Measurements from ENCODE around the gene FBXL16. TPM values are rescaled to one million over a fixed set of nuclear protein-coding genes. Genes with fewer than 3 reads are reported as not detected.

The FBXL16 gene
- total RNA-seq, 1 experiment from 2014 or later = 12.0 TPM

Other genes with a start within 250 kb of the FBXL16 start
- gene CAPN15, start 178.1 kb downstream of the FBXL16 start, total RNA-seq (2014; rRNA removed; shearing (Covaris generic)) = 23.2 and 36.7 TPM in 2 replicates
- gene PRR35, start 145.4 kb downstream of the FBXL16 start, total RNA-seq (2014; rRNA removed; shearing (Covaris generic)) = not detected in 2 replicates
- 0.12 TPM in 1 of 2 replicates, not detected in the other for gene NHLRC4, start 138.8 kb downstream of the FBXL16 start, total RNA-seq (2014; rRNA removed; shearing (Covaris generic))
- gene PIGQ, start 135.8 kb downstream of the FBXL16 start, total RNA-seq (2014; rRNA removed; shearing (Covaris generic)) = 35.9 and 43.8 TPM in 2 replicates
- gene RAB40C, start 115.7 kb downstream of the FBXL16 start, total RNA-seq (2014; rRNA removed; shearing (Covaris generic)) = 15.2 and 16.8 TPM in 2 replicates
- gene WFIKKN1, start 74.8 kb downstream of the FBXL16 start, total RNA-seq (2014; rRNA removed; shearing (Covaris generic)) = 0.62 and 2.9 TPM in 2 replicates
- 150 and 177 TPM in 2 replicates for gene METTL26, start 69.5 kb downstream of the FBXL16 start, total RNA-seq (2014; rRNA removed; shearing (Covaris generic))
- 8.5 and 20.9 TPM in 2 replicates for gene MCRIP2, start 64.0 kb downstream of the FBXL16 start, total RNA-seq (2014; rRNA removed; shearing (Covaris generic))
- 15.8 and 16.1 TPM in 2 replicates for gene WDR90, start 56.4 kb downstream of the FBXL16 start, total RNA-seq (2014; rRNA removed; shearing (Covaris generic))
- 25.7 and 38.5 TPM in 2 replicates for gene RHOT2, start 37.7 kb downstream of the FBXL16 start, total RNA-seq (2014; rRNA removed; shearing (Covaris generic))
- gene RHBDL1, start 30.1 kb downstream of the FBXL16 start, total RNA-seq (2014; rRNA removed; shearing (Covaris generic)) = 0.15 TPM in 1 of 2 replicates, not detected in the other
- 133 and 153 TPM in 2 replicates for gene STUB1, start 25.4 kb downstream of the FBXL16 start, total RNA-seq (2014; rRNA removed; shearing (Covaris generic))
- 57.8 and 68.5 TPM in 2 replicates for gene JMJD8, start 21.5 kb downstream of the FBXL16 start, total RNA-seq (2014; rRNA removed; shearing (Covaris generic))
- 3.4 and 9.0 TPM in 2 replicates for gene WDR24, start 15.4 kb downstream of the FBXL16 start, total RNA-seq (2014; rRNA removed; shearing (Covaris generic))
- gene METRN, start 9.3 kb upstream of the FBXL16 start, total RNA-seq (2014; rRNA removed; shearing (Covaris generic)) = 96.4 and 142 TPM in 2 replicates
- 11.0 and 30.4 TPM in 2 replicates for gene ANTKMT, start 15.3 kb upstream of the FBXL16 start, total RNA-seq (2014; rRNA removed; shearing (Covaris generic))
- gene CCDC78, start 20.6 kb upstream of the FBXL16 start, total RNA-seq (2014; rRNA removed; shearing (Covaris generic)) = 0.25 TPM in 1 of 2 replicates, not detected in the other
- 3.6 and 4.9 TPM in 2 replicates for gene HAGHL, start 21.3 kb upstream of the FBXL16 start, total RNA-seq (2014; rRNA removed; shearing (Covaris generic))
- 24.0 and 27.1 TPM in 2 replicates for gene CIAO3, start 35.2 kb upstream of the FBXL16 start, total RNA-seq (2014; rRNA removed; shearing (Covaris generic))
- 1.7 and 2.1 TPM in 2 replicates for gene MSLN, start 54.9 kb upstream of the FBXL16 start, total RNA-seq (2014; rRNA removed; shearing (Covaris generic))
- gene RPUSD1, start 82.6 kb upstream of the FBXL16 start, total RNA-seq (2014; rRNA removed; shearing (Covaris generic)) = 19.5 and 47.7 TPM in 2 replicates
- 10.2 and 20.7 TPM in 2 replicates for gene CHTF18, start 82.8 kb upstream of the FBXL16 start, total RNA-seq (2014; rRNA removed; shearing (Covaris generic))
- not detected in 2 replicates for gene GNG13, start 94.9 kb upstream of the FBXL16 start, total RNA-seq (2014; rRNA removed; shearing (Covaris generic))